ENCODE results near the gene PEX14. TPM values are rescaled to one million over a fixed set of nuclear protein-coding genes. Genes with fewer than 3 reads are reported as not detected.

Gene PEX14
- total and polyA plus RNA-seq, 11 donors, result 14.9 to 28.7 (median 20.4) TPM

GRCh38 chr1:10540277-10541005, 65.7 kb downstream of the PEX14 start:
- WGBS, 4 donors, result 29 to 42% (median 36%) methylated on average over 9 of the region's 9 CpGs
- H3K9me3 ChIP-seq, result no peaks in the 10 kb centered on the region
- intact Hi-C loops (cut with DNase I), result no loop called here
- peaks cover 0 to 27% (median 11%) of the 10 kb centered on the region in 9 donors for H3K36me3 ChIP-seq
- DNase-seq, result peak in 4 of 5 donors; percentile 38 to 59 (median 49)
- TF ChIP-seq POLR2A (IDR thresholded peaks at IDR 0.05) (no peak), CTCF (IDR thresholded peaks at IDR 0.05) (no peak)
- peak in 3 of 4 donors; percentile 45 to 81 (median 67) for ATAC-seq
- peaks cover 0 to 37% (median 28%) of the 10 kb centered on the region in 12 donors for H3K4me1 ChIP-seq
- peak overlapping the region; percentile 7 to 73 (median 54) for H3K27ac ChIP-seq
- H3K27me3 ChIP-seq, result no peaks in the 10 kb centered on the region
- peak overlapping the region in 1 of 12 donors; percentile 4 for H3K4me3 ChIP-seq

GRCh38 chr1:10541286-10541685, 66.5 kb downstream of the PEX14 start:
- H3K36me3 ChIP-seq, result peaks cover 0 to 24% (median 10%) of the 10 kb centered on the region in 9 donors
- H3K9me3 ChIP-seq, result no peaks in the 10 kb centered on the region
- ATAC-seq (peak in 1 of 4 donors; percentile 6), DNase-seq (no peak)
- no peak overlapping the region for H3K4me3 ChIP-seq
- peaks cover 0 to 37% (median 28%) of the 10 kb centered on the region in 12 donors for H3K4me1 ChIP-seq
- WGBS, 4 donors, result 84 to 88% (median 87%) methylated on average over 14 to 17 of the region's 17 CpGs
- H3K27me3 ChIP-seq, result no peaks in the 10 kb centered on the region
- TF ChIP-seq POLR2A (IDR thresholded peaks at IDR 0.05) (no peak), CTCF (IDR thresholded peaks at IDR 0.05) (no peak)
- peak overlapping the region in 9 of 12 donors; percentile 7 to 73 (median 59) for H3K27ac ChIP-seq
- intact Hi-C loops (cut with DNase I), result no loop called here

- ATAC-seq, result no peak
- intact Hi-C loops (cut with DNase I), result no loop called here
- 46 to 77% (median 48%) methylated on average over 2 of the region's 2 CpGs for WGBS, 4 donors
Observed at GRCh38 chr1:10544239-10544638, 69.5 kb downstream of the PEX14 start.

More at GRCh38 chr1:10544239-10544638, 69.5 kb downstream of the PEX14 start:
- peaks cover 0 to 25% (median 21%) of the 10 kb centered on the region in 12 donors for H3K4me1 ChIP-seq
- H3K4me3 ChIP-seq, result no peak overlapping the region
- H3K36me3 ChIP-seq, result peaks cover 0 to 15% (median 4%) of the 10 kb centered on the region in 9 donors
- H3K27ac ChIP-seq, result no peak overlapping the region
- no peaks in the 10 kb centered on the region for H3K9me3 ChIP-seq
- DNase-seq, result no peak
- no peak for TF ChIP-seq POLR2A (IDR thresholded peaks at IDR 0.05)
- no peak for TF ChIP-seq CTCF (IDR thresholded peaks at IDR 0.05)
- H3K27me3 ChIP-seq, result no peaks in the 10 kb centered on the region

All from heart left ventricle (tissue), 16 donors.